KOPT-K1 (cell line): ENCODE measurements around the gene KLHL33.

Experiments used
- H3K27ac ChIP-seq: fragments of 200-600 bp; sonication (generic); 2 replicates; pipeline ENCODE4 v1.5.1; 2016; ENCODE audit warnings: antibody characterized with exemption, mild to moderate bottlenecking, low read depth, low read length; ENCODE audit not compliant: poor library complexity, severe bottlenecking
- H3K36me3 ChIP-seq: fragments of 200-600 bp; sonication (generic); 2 replicates; pipeline ENCODE4 v1.5.1; 2017; ENCODE audit warnings: antibody characterized with exemption, mild to moderate bottlenecking, low read length, moderate library complexity; ENCODE audit not compliant: insufficient read depth
- H3K9me3 ChIP-seq: fragments of 200-600 bp; sonication (generic); 2 replicates; pipeline ENCODE4 v1.5.1; 2017; ENCODE audit warnings: antibody characterized with exemption, low read length, mild to moderate bottlenecking; ENCODE audit not compliant: insufficient read depth, poor library complexity, severe bottlenecking

Gene KLHL33

GRCh38 chr14:20380681-20381080, 55.3 kb downstream of the KLHL33 start:
- H3K36me3 ChIP-seq, result peaks cover 98% of the 10 kb centered on the region
- no peak overlapping the region for H3K27ac ChIP-seq
- no peaks in the 10 kb centered on the region for H3K9me3 ChIP-seq

- H3K36me3 ChIP-seq, result peaks cover 99% of the 10 kb centered on the region
- no peak overlapping the region for H3K27ac ChIP-seq
- H3K9me3 ChIP-seq, result no peaks in the 10 kb centered on the region
Observed at GRCh38 chr14:20379743-20380142, 56.2 kb downstream of the KLHL33 start.

GRCh38 chr14:20377171-20377570, 58.8 kb downstream of the KLHL33 start:
- H3K9me3 ChIP-seq, result no peaks in the 10 kb centered on the region
- H3K27ac ChIP-seq, result no peak overlapping the region
- H3K36me3 ChIP-seq, result peaks cover 98% of the 10 kb centered on the region

- Histone ChIP-seq H3K9me3 (no peaks in the 10 kb centered on the region), H3K36me3 (peaks cover 98% of the 10 kb centered on the region), H3K27ac (no peak overlapping the region)
Observed at GRCh38 chr14:20376071-20376588, 59.8 kb downstream of the KLHL33 start.
